Fibroblast of skin of back (primary cell): Measurements from ENCODE around the gene OBSCN.

Experiments used
- DNase-seq: peaks from one replicate; pipeline ENCODE4 v3.0.0-alpha.2; 2013

Gene OBSCN

GRCh38 chr1:228279011-228279721, 71.3 kb downstream of the OBSCN start:
- DNase-seq: no peak

GRCh38 chr1:228279722-228280105, 71.9 kb downstream of the OBSCN start:
- no peak for DNase-seq

- DNase-seq: no peak
Observed at GRCh38 chr1:228280106-228280901, 72.5 kb downstream of the OBSCN start.

GRCh38 chr1:228280961-228281591, 73.2 kb downstream of the OBSCN start:
- DNase-seq: no peak

- DNase-seq: no peak
Observed at GRCh38 chr1:228281631-228282328, 73.9 kb downstream of the OBSCN start.

- DNase-seq: no peak
Observed at GRCh38 chr1:228282329-228283042, 74.6 kb downstream of the OBSCN start.

GRCh38 chr1:228283043-228283371, 75.2 kb downstream of the OBSCN start:
- DNase-seq: no peak

- no peak for DNase-seq
Observed at GRCh38 chr1:228283476-228284147, 75.8 kb downstream of the OBSCN start.

GRCh38 chr1:228284148-228284495, 76.3 kb downstream of the OBSCN start:
- DNase-seq: no peak

GRCh38 chr1:228284521-228284920, 76.7 kb downstream of the OBSCN start:
- DNase-seq: no peak

GRCh38 chr1:228285661-228286504, 78.0 kb downstream of the OBSCN start:
- no peak for DNase-seq

GRCh38 chr1:228286505-228287417, 78.9 kb downstream of the OBSCN start:
- no peak for DNase-seq

- no peak for DNase-seq
Observed at GRCh38 chr1:228287541-228288425, 79.9 kb downstream of the OBSCN start.

- DNase-seq: no peak
Observed at GRCh38 chr1:228288536-228289238, 80.8 kb downstream of the OBSCN start.

- no peak for DNase-seq
Observed at GRCh38 chr1:228289239-228289849, 81.5 kb downstream of the OBSCN start.

- DNase-seq: no peak
Observed at GRCh38 chr1:228289996-228290881, 82.4 kb downstream of the OBSCN start.
